ENCODE data around the gene XIAP.

DNA sequence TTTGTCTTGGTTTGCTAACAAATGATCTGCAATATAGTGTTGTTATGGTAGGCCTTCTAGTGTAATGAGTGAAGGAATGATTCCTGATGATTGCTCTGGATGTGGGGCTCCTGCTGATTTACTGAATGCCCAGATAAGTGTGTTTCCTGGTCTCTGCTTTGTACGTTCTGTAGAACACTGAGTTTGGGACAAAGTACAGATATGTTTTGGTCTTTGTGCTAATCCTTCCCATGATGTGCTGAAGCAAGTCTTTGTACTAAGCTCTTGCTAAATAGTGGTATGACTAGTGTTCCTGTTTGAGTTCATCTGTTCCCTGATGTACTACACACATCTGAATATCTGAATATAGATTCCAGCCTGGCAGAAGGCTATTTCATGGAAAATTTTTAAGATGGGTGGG, 36.9 kb upstream of the XIAP start:
- TF ChIP-seq, protein P1, sequence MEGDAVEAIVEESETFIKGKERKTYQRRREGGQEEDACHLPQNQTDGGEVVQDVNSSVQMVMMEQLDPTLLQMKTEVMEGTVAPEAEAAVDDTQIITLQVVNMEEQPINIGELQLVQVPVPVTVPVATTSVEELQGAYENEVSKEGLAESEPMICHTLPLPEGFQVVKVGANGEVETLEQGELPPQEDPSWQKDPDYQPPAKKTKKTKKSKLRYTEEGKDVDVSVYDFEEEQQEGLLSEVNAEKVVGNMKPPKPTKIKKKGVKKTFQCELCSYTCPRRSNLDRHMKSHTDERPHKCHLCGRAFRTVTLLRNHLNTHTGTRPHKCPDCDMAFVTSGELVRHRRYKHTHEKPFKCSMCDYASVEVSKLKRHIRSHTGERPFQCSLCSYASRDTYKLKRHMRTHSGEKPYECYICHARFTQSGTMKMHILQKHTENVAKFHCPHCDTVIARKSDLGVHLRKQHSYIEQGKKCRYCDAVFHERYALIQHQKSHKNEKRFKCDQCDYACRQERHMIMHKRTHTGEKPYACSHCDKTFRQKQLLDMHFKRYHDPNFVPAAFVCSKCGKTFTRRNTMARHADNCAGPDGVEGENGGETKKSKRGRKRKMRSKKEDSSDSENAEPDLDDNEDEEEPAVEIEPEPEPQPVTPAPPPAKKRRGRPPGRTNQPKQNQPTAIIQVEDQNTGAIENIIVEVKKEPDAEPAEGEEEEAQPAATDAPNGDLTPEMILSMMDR (IDR thresholded peaks at IDR 0.05), result no peak
- TF ChIP-seq POLR2A (IDR thresholded peaks at IDR 0.05) (no peak), EP300 (IDR thresholded peaks at IDR 0.05) (no peak), POLR2AphosphoS5 (IDR thresholded peaks at IDR 0.05) (no peak)

Measured in upper lobe of left lung (tissue), 4 donors.